SK-N-SH (cell line): ENCODE data around the gene PKD2L2. TPM values are rescaled to one million over a fixed set of nuclear protein-coding genes. Genes with fewer than 3 reads are reported as not detected.

Experiments used
- CTCF ChIA-PET: fragments of 300-600, 350-600 bp; formaldehyde crosslinking; extraction: SDS; loops from one replicate; lab custom pipeline; 2021; lab: Yijun Ruan, JAX
- POLR2A ChIA-PET: fragments of 350-600 bp; sonication (Branson Sonifier 250); formaldehyde crosslinking; extraction: SDS; loops from one replicate; lab custom pipeline; 2020; ENCODE audit warnings: antibody characterized with exemption, inconsistent platforms; lab: Yijun Ruan, JAX
- DNase-seq: peaks from one replicate; pipeline ENCODE4 v3.0.0; 2012
- H2AFZ ChIP-seq: fragments of 200-600 bp; sonication (generic); 2 replicates; pipeline ENCODE4 v1.8.1; 2016; ENCODE audit warnings: antibody characterized with exemption, mild to moderate bottlenecking, low read depth
- H3F3A ChIP-seq: fragments of 200-600 bp; sonication (generic); replicated peaks from 2 replicates; pipeline ENCODE3; 2016; ENCODE audit warnings: antibody characterized with exemption, mild to moderate bottlenecking; ENCODE audit not compliant: insufficient read depth
- H3K27ac ChIP-seq, 2 experiments: fragments of 200-500 bp in 1 of 2; fragments of 200-600 bp in 1 of 2; sonication (Bioruptor generic) in 1 of 2; sonication (generic), shearing (Covaris generic) in 1 of 2; 2 replicates each; pipeline versions ENCODE4 v1.5.1 to v1.6.1; 2014 to 2016; ENCODE audit warnings: low read depth in 2 of 2, inconsistent platforms in 1 of 2, low read length in 1 of 2, mild to moderate bottlenecking in 1 of 2, mixed read lengths in 1 of 2
- H3K27me3 ChIP-seq: fragments of 200-600 bp; sonication (generic), shearing (Covaris generic); 2 replicates; pipeline ENCODE4 v1.6.1; 2016; ENCODE audit warnings: mixed run types; ENCODE audit not compliant: insufficient read depth
- H3K36me3 ChIP-seq, 2 experiments: fragments of 200-500 bp in 1 of 2; fragments of 200-600 bp in 1 of 2; sonication (Bioruptor generic) in 1 of 2; sonication (generic) in 1 of 2; replicated peaks in 1 of 2; 2 replicates each; pipeline versions ENCODE3 to v1.5.1; 2014 to 2016; ENCODE audit warnings: low read length in 1 of 2, mild to moderate bottlenecking in 1 of 2; ENCODE audit not compliant: insufficient read depth in 2 of 2, control insufficient read depth in 1 of 2
- H3K4me1 ChIP-seq, 2 experiments: fragments of 200-500 bp in 1 of 2; fragments of 200-600 bp in 1 of 2; sonication (Bioruptor generic) in 1 of 2; sonication (generic), shearing (Covaris generic) in 1 of 2; 2 replicates each; pipeline versions ENCODE4 v1.5.1 to v1.6.1; 2014 to 2016; ENCODE audit warnings: low read depth in 1 of 2, low read length in 1 of 2, mixed run types in 1 of 2; ENCODE audit not compliant: insufficient read depth in 2 of 2, control insufficient read depth in 1 of 2
- H3K4me2 ChIP-seq: fragments of 200-600 bp; sonication (generic), shearing (Covaris generic); 2 replicates; pipeline ENCODE4 v1.6.1; 2017; ENCODE audit warnings: mixed run types
- H3K4me3 ChIP-seq, 2 experiments: fragments of 200-500 bp in 1 of 2; fragments of 200-600 bp in 1 of 2; sonication (Bioruptor generic) in 1 of 2; sonication (generic), shearing (Covaris generic) in 1 of 2; 2 replicates each; pipeline versions ENCODE4 v1.5.1 to v1.8.1; 2014 to 2016; ENCODE audit warnings: low read depth in 2 of 2, inconsistent platforms in 1 of 2, low read length in 1 of 2, mild to moderate bottlenecking in 1 of 2, mixed read lengths in 1 of 2, moderate library complexity in 1 of 2
- H3K79me2 ChIP-seq: fragments of 200-600 bp; sonication (generic); 2 replicates; pipeline ENCODE4 v1.8.1; 2017; ENCODE audit warnings: mild to moderate bottlenecking; ENCODE audit not compliant: insufficient read depth
- H3K9ac ChIP-seq: fragments of 200-600 bp; sonication (generic); 2 replicates; pipeline ENCODE4 v1.6.1; 2017; ENCODE audit warnings: mixed run types
- H3K9me2 ChIP-seq: fragments of 200-600 bp; sonication (generic); 2 replicates; pipeline ENCODE4 v1.6.1; 2017; ENCODE audit warnings: mixed run types
- H3K9me3 ChIP-seq: fragments of 200-600 bp; sonication (generic); 2 replicates; pipeline ENCODE4 v1.6.1; 2017; ENCODE audit warnings: mixed run types, mild to moderate bottlenecking, moderate library complexity
- H4K20me1 ChIP-seq: fragments of 200-600 bp; sonication (generic); 2 replicates; pipeline ENCODE4 v1.6.1; 2017; ENCODE audit warnings: mild to moderate bottlenecking, mixed run types; ENCODE audit not compliant: insufficient read depth
- CHD2 ChIP-seq: fragments of 150-350 bp; IDR thresholded peaks from 2 replicates; pipeline ENCODE4 v1.6.1; 2018; ENCODE audit warnings: low read length; ENCODE audit not compliant: partially characterized antibody
- ELF1 ChIP-seq: IDR thresholded peaks from 2 replicates; pipeline ENCODE4 v1.4.0; 2012
- EZH2phosphoT487 ChIP-seq: fragments of 200-600 bp; sonication (generic); IDR thresholded peaks from 2 replicates; pipeline ENCODE4 v1.6.1; 2017; ENCODE audit warnings: low read depth, mixed run types, mild to moderate bottlenecking, antibody characterized with exemption, moderate library complexity, borderline replicate concordance
- FOSL2 ChIP-seq: IDR thresholded peaks from 2 replicates; pipeline ENCODE4 v1.4.0; 2012; ENCODE audit warnings: low read depth, mild to moderate bottlenecking, moderate library complexity, borderline replicate concordance
- GABPA ChIP-seq: IDR thresholded peaks from 2 replicates; pipeline ENCODE4 v1.4.0; 2012; ENCODE audit warnings: low read depth, mild to moderate bottlenecking
- GATA2 ChIP-seq: sonication (generic); formaldehyde crosslinking; IDR thresholded peaks from 2 replicates; pipeline ENCODE4 v1.5.0; 2020; ENCODE audit warnings: mild to moderate bottlenecking, missing genetic modification reagents
- IRF3 ChIP-seq: fragments of 150-350 bp; IDR thresholded peaks from 2 replicates; pipeline ENCODE4 v1.6.1; 2016; ENCODE audit warnings: mild to moderate bottlenecking, low read depth, low read length
- JUND ChIP-seq: IDR thresholded peaks from 2 replicates; pipeline ENCODE4 v1.4.0; 2012
- MAX ChIP-seq: IDR thresholded peaks from 2 replicates; pipeline ENCODE4 v1.4.0; 2012; ENCODE audit warnings: low read depth
- NFIC ChIP-seq: IDR thresholded peaks from 2 replicates; pipeline ENCODE4 v1.4.0; 2012; ENCODE audit warnings: borderline replicate concordance
- NRF1 ChIP-seq: IDR thresholded peaks from 2 replicates; pipeline ENCODE4 v1.6.1; 2012; ENCODE audit warnings: low read depth, mild to moderate bottlenecking, low read length
- PBX3 ChIP-seq: IDR thresholded peaks from 2 replicates; pipeline ENCODE4; 2012
- POLR2AphosphoS5 ChIP-seq: IDR thresholded peaks from 2 replicates; pipeline ENCODE4 v1.6.1; 2012; ENCODE audit warnings: low read depth, low read length
- RCOR1 ChIP-seq: fragments of 150-350 bp; IDR thresholded peaks from 2 replicates; pipeline ENCODE4 v1.6.1; 2017; ENCODE audit warnings: antibody characterized with exemption, low read length
- REST ChIP-seq: IDR thresholded peaks from 2 replicates; pipeline ENCODE4 v1.6.1; 2012; ENCODE audit warnings: mild to moderate bottlenecking, low read depth, low read length, moderate library complexity
- RXRA ChIP-seq: IDR thresholded peaks from 2 replicates; pipeline ENCODE4 v1.4.0; 2012; ENCODE audit warnings: low read depth, mild to moderate bottlenecking, borderline replicate concordance
- SIN3A ChIP-seq: IDR thresholded peaks from 2 replicates; pipeline ENCODE4 v1.6.1; 2012; ENCODE audit warnings: low read depth, mild to moderate bottlenecking, low read length, moderate library complexity, borderline replicate concordance
- SMC3 ChIP-seq: IDR thresholded peaks from 2 replicates; pipeline ENCODE4 v1.6.1; 2012; ENCODE audit warnings: low read depth, low read length, improper control_type of control experiment
- ZBTB33 ChIP-seq: IDR thresholded peaks from 2 replicates; pipeline ENCODE4 v1.4.0; 2012; ENCODE audit warnings: low read depth, borderline replicate concordance
- WGBS: methylation state at CpG from one replicate; pipeline ENCODE4 v1.1.6; 2017; ENCODE audit warnings: low lambda C conversion rate; 5-methylcytosine and 5-hydroxymethylcytosine counted together
- polyA plus RNA-seq, 3 experiments: library from polyadenylated mRNA; depleted of rRNA; stranded (reverse); fragments of >200 nt; gene quantifications; 2 replicates each; pipeline ENCODE4 v1.2.3, GENCODE V29; 2012

The PKD2L2 gene
- polyA plus RNA-seq, 1 of the 3 experiments (the other 2 are of a cell fraction), result 0.26 TPM

- Histone ChIP-seq H3K4me1 (no peaks in the 10 kb centered on the region), H3K4me2 (no peak overlapping the region), H3K79me2 (no peaks in the 10 kb centered on the region), H4K20me1 (no peaks in the 10 kb centered on the region), H3K9me3 (no peaks in the 10 kb centered on the region), H3K27me3 (no peaks in the 10 kb centered on the region), H3K27ac (no peak overlapping the region), H2AFZ (no peak overlapping the region), H3F3A (peaks cover 3% of the 10 kb centered on the region), H3K4me3 (no peak overlapping the region), H3K9me2 (no peaks in the 10 kb centered on the region), H3K9ac (no peak overlapping the region), H3K36me3 (no peaks in the 10 kb centered on the region)
- TF ChIP-seq ELF1 (no peak), MAX (no peak), JUND (no peak), POLR2AphosphoS5 (no peak), SIN3A (no peak), NFIC (no peak), RCOR1 (no peak), IRF3 (no peak), SMC3 (no peak), ZBTB33 (no peak), GABPA (no peak), PBX3 (no peak), FOSL2 (no peak), RXRA (no peak), REST (no peak), EZH2phosphoT487 (no peak), GATA2 (CRISPR knock-in tag) (no peak), CHD2 (no peak), NRF1 (no peak)
- CTCF ChIA-PET, result interaction anchor here (1.1 to 2.5 kb wide), 2 partner anchors 30 to 93 kb away, joined by 3 to 8 read pairs; no protein-coding TSS in a partner anchor
- POLR2A ChIA-PET, result no interaction called here
- 92% methylated on average over 3 of the region's 3 CpGs for WGBS
- no peak for DNase-seq
These were observed 16.8 kb upstream of the PKD2L2 start for GRCh38 chr5:137872466-137872865.
